Bronchial epithelial cell (primary cell): Measurements from ENCODE around the gene ASCL2. TPM values are rescaled to one million over a fixed set of nuclear protein-coding genes. Genes with fewer than 3 reads are reported as not detected.
A peak's percentile ranks its signal among the peaks of the same experiment; 100 is the strongest.

Experiments
- DNase-seq: peaks from one replicate; pipeline ENCODE4 v3.0.0-alpha.2; 2010; ENCODE audit warnings: low read depth
- FAIRE-seq: peaks from 2 replicates; lab custom pipeline; 2011; peaks lifted over from hg19 to GRCh38; lab: Jason Lieb, UNC
- H3K27me3 ChIP-seq: 2 replicates; pipeline ENCODE4 v1.5.1; 2011; ENCODE audit warnings: low read length; ENCODE audit not compliant: control insufficient read depth, insufficient read depth
- H3K36me3 ChIP-seq: 2 replicates; pipeline ENCODE4 v1.5.1; 2011; ENCODE audit warnings: low read length; ENCODE audit not compliant: control insufficient read depth, insufficient read depth
- H3K4me3 ChIP-seq: 2 replicates; pipeline ENCODE4 v1.5.1; 2011; ENCODE audit warnings: mild to moderate bottlenecking, low read depth, low read length, control low read depth
- CTCF ChIP-seq: IDR thresholded peaks from 2 replicates; pipeline ENCODE4 v1.5.1; 2011; ENCODE audit warnings: mild to moderate bottlenecking, moderate library complexity, low read length, control low read depth, inconsistent platforms; ENCODE audit not compliant: insufficient read depth, severe bottlenecking
- total RNA-seq: library from RNA; depleted of rRNA; stranded (reverse); fragments of >200 nt; gene quantifications from 2 replicates; pipeline ENCODE4 v1.2.1, GENCODE V29; 2014

The ASCL2 gene
- total RNA-seq, 1 donor from 2014 or later: 0.79 TPM

- FAIRE-seq (no peak), DNase-seq (peak; percentile 44)
- Histone ChIP-seq H3K27me3 (no peaks in the 10 kb centered on the region), H3K4me3 (no peak overlapping the region), H3K36me3 (no peaks in the 10 kb centered on the region)
- TF ChIP-seq CTCF: peak; percentile 91
Measured at GRCh38 chr11:2298795-2299761, 28.7 kb upstream of the ASCL2 start.

GRCh38 chr11:2298131-2298794 is 27.9 kb upstream of the ASCL2 start:
- no peaks in the 10 kb centered on the region for H3K27me3 ChIP-seq
- no peaks in the 10 kb centered on the region for H3K36me3 ChIP-seq
- H3K4me3 ChIP-seq: no peak overlapping the region
- no peak for TF ChIP-seq CTCF
- no peak for DNase-seq
- no peak for FAIRE-seq

GRCh38 chr11:2297623-2298030 is 27.2 kb upstream of the ASCL2 start:
- no peaks in the 10 kb centered on the region for H3K27me3 ChIP-seq
- H3K36me3 ChIP-seq: no peaks in the 10 kb centered on the region
- no peak overlapping the region for H3K4me3 ChIP-seq
- no peak for TF ChIP-seq CTCF
- no peak for DNase-seq
- FAIRE-seq: no peak

- no peak overlapping the region for H3K4me3 ChIP-seq
- no peaks in the 10 kb centered on the region for H3K27me3 ChIP-seq
- FAIRE-seq (no peak), DNase-seq (no peak)
- no peak for TF ChIP-seq CTCF
- H3K36me3 ChIP-seq: no peaks in the 10 kb centered on the region
Measured at GRCh38 chr11:2296913-2297622, 26.7 kb upstream of the ASCL2 start.

GRCh38 chr11:2295971-2296912 is 25.9 kb upstream of the ASCL2 start:
- TF ChIP-seq CTCF: no peak
- FAIRE-seq (no peak), DNase-seq (no peak)
- H3K36me3 ChIP-seq: no peaks in the 10 kb centered on the region
- no peaks in the 10 kb centered on the region for H3K27me3 ChIP-seq
- no peak overlapping the region for H3K4me3 ChIP-seq
